A549 (cell line): ENCODE data around the gene APOBEC3A.

Source experiments
- BHLHE40 ChIP-seq: IDR thresholded peaks from 2 replicates; pipeline ENCODE4 v1.6.1; 2012; ENCODE audit warnings: low read depth, low read length, inconsistent platforms
- CBX2 ChIP-seq: fragments of 200-600 bp; sonication (generic); IDR thresholded peaks from 2 replicates; pipeline ENCODE4 v1.6.1; 2016; ENCODE audit warnings: low read depth, mild to moderate bottlenecking, borderline replicate concordance
- EP300 ChIP-seq, 2 experiments: fragments of >200 bp; sonication (Bioruptor Twin); formaldehyde crosslinking; IDR thresholded peaks; 2 replicates in 1 of 2; 3 replicates in 1 of 2; pipeline ENCODE4 v1.6.1; 2016 to 2017
- KDM1A ChIP-seq: fragments of 200-600 bp; sonication (generic); IDR thresholded peaks from 2 replicates; pipeline ENCODE4 v1.6.1; 2016; ENCODE audit warnings: low read depth, mild to moderate bottlenecking
- MAFK ChIP-seq: fragments of 450-650 bp; IDR thresholded peaks from 2 replicates; pipeline ENCODE4 v1.6.1; 2014; ENCODE audit not compliant: partially characterized antibody
- PHF8 ChIP-seq: fragments of 200-600 bp; sonication (generic); IDR thresholded peaks from 2 replicates; pipeline ENCODE4 v1.6.1; 2016; ENCODE audit warnings: low read depth, mild to moderate bottlenecking, antibody characterized with exemption, moderate library complexity, borderline replicate concordance
- POLR2AphosphoS2 ChIP-seq: conservative IDR thresholded peaks from 2 replicates; pipeline ENCODE4 v1.6.1; 2012; ENCODE audit warnings: low read length, improper control_type of control experiment, inconsistent platforms
- SREBF2 ChIP-seq: fragments of 450-650 bp; IDR thresholded peaks from 2 replicates; pipeline ENCODE4 v1.6.1; 2014; ENCODE audit warnings: mild to moderate bottlenecking, moderate library complexity
- ZFP36 ChIP-seq: fragments of 450-650 bp; IDR thresholded peaks from 2 replicates; pipeline ENCODE4 v1.6.1; 2014; ENCODE audit warnings: borderline replicate concordance; ENCODE audit not compliant: partially characterized antibody
- TF ChIP-seq, protein P1 (sequence below): fragments of >200 bp; sonication (Bioruptor Twin); formaldehyde crosslinking; IDR thresholded peaks from 3 replicates; pipeline ENCODE4 v1.5.1; 2016

DNA sequence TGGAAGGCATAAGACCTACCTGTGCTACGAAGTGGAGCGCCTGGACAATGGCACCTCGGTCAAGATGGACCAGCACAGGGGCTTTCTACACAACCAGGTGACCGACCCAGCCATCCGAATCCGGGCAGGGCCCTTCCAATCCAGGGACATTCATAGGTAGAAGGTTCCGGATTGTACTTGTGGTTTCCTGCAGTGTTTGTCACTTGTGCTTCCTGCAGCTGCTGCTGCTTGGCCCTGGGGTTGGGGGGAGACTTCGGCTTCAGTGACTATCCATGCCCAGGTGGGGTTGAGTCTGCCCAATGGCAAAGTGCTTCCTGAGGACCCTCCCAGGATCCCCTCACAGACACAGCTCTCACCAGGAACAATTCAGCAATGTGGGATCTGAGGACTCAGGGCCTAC lies 2.2 kb downstream of the APOBEC3A start:
- TF ChIP-seq, protein P1, sequence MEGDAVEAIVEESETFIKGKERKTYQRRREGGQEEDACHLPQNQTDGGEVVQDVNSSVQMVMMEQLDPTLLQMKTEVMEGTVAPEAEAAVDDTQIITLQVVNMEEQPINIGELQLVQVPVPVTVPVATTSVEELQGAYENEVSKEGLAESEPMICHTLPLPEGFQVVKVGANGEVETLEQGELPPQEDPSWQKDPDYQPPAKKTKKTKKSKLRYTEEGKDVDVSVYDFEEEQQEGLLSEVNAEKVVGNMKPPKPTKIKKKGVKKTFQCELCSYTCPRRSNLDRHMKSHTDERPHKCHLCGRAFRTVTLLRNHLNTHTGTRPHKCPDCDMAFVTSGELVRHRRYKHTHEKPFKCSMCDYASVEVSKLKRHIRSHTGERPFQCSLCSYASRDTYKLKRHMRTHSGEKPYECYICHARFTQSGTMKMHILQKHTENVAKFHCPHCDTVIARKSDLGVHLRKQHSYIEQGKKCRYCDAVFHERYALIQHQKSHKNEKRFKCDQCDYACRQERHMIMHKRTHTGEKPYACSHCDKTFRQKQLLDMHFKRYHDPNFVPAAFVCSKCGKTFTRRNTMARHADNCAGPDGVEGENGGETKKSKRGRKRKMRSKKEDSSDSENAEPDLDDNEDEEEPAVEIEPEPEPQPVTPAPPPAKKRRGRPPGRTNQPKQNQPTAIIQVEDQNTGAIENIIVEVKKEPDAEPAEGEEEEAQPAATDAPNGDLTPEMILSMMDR: no peak
- TF ChIP-seq MAFK (no peak), BHLHE40 (no peak), POLR2AphosphoS2 (no peak), EP300 (IDR thresholded peaks at IDR 0.05) (no peak), PHF8 (no peak), KDM1A (no peak), CBX2 (no peak), SREBF2 (no peak), ZFP36 (no peak)
